ENCODE data around the gene MAPK8IP1.

Gene MAPK8IP1

GRCh38 chr11:45918331-45918941 is 33.0 kb downstream of the MAPK8IP1 start:
- Histone ChIP-seq H3K4me1 (ENCODE audit: control insufficient read depth, insufficient read depth, low read length) (peaks cover 26% of the 10 kb centered on the region), H3K9me3 (ENCODE audit: control insufficient read depth, insufficient read depth, low read length) (no peaks in the 10 kb centered on the region), H3K4me3 (ENCODE audit: low read depth, low read length) (peak overlapping the region; percentile 95), H3K9ac (ENCODE audit: low read depth, low read length) (peak overlapping the region; percentile 70), H3K36me3 (ENCODE audit: control insufficient read depth, insufficient read depth, low read length) (peaks cover 19% of the 10 kb centered on the region), H3K27me3 (ENCODE audit: control insufficient read depth, insufficient read depth, low read length) (peaks cover 13% of the 10 kb centered on the region)

DNA sequence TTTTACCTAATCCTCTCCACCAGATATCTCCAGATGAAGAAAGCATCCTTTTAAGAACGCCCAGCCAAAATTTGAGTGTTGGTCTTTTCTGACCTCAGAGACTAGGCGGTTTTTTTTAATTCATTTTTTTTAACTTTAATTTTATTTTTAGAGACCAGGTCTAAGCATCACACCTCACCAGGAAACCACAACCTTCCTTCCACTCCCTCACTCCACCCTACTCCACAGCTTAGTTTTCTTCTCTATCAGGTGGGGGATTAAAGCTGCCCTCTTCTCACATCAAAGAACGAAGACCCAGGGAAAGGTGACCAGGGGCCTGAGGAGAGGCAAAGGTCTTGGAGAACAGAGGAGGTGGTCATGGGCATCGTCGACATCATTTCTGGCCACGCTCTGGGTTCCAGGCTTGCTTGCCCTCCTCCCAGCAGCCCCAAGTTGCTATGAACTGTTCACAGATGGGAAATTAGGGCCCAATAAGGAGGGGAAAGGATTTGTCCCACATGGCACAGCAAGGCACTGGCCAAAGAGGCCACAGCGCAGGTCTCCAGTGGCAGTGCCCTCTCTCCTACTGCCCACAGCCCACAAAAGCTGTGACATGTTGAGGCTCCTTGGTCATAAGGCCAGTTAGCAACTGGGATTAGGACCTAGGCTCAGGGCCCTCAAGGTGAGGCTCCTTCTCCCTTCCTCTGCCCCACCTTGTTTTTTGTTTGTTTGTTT is 33.7 kb downstream of the MAPK8IP1 start:
- Histone ChIP-seq H3K27me3 (ENCODE audit: control insufficient read depth, insufficient read depth, low read length) (peaks cover 13% of the 10 kb centered on the region), H3K9me3 (ENCODE audit: control insufficient read depth, insufficient read depth, low read length) (no peaks in the 10 kb centered on the region), H3K9ac (ENCODE audit: low read depth, low read length) (no peak overlapping the region), H3K4me1 (ENCODE audit: control insufficient read depth, insufficient read depth, low read length) (peaks cover 26% of the 10 kb centered on the region), H3K36me3 (ENCODE audit: control insufficient read depth, insufficient read depth, low read length) (peaks cover 14% of the 10 kb centered on the region), H3K4me3 (ENCODE audit: low read depth, low read length) (peak overlapping the region; percentile 95)

DNA sequence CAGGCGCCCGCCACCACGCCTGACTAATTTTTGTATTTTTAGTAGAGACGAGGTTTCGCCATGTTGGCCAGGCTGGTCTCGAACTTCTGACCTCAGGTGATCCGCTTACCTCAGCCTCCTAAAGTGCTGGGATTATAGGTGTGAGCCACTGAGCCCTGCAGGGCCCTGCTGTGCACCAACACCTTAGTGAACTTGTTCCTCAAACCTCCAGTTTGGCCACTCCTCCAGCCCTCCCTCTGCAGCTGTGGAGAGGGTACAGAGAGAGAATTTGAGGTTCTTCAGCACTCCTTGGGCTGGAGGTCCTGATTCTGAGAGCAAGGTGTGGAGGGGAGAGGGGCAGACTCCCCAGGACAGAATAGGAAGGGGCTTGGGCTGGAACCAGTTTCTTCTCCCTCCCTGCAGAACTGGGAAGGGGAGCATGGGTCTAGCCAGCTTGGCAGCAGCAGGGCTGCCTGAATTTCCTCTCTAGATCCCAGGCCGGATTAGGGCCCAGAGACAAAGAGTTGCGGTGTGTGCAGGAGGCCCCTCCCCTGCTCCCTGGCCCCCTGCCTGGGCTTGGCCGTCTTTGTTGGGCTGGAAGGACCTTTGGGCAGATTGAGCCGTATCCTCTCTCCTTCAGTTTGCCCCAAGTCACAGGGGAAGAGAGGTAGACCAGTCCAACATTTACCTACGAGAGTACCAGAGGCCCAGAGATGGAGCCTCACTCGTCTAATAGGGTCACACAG is 34.5 kb downstream of the MAPK8IP1 start:
- H3K9ac ChIP-seq (ENCODE audit: low read depth, low read length): no peak overlapping the region
- peaks cover 14% of the 10 kb centered on the region for H3K36me3 ChIP-seq (ENCODE audit: control insufficient read depth, insufficient read depth, low read length)
- peaks cover 13% of the 10 kb centered on the region for H3K27me3 ChIP-seq (ENCODE audit: control insufficient read depth, insufficient read depth, low read length)
- H3K4me1 ChIP-seq (ENCODE audit: control insufficient read depth, insufficient read depth, low read length): peaks cover 26% of the 10 kb centered on the region
- H3K4me3 ChIP-seq (ENCODE audit: low read depth, low read length): no peak overlapping the region
- H3K9me3 ChIP-seq (ENCODE audit: control insufficient read depth, insufficient read depth, low read length): no peaks in the 10 kb centered on the region

DNA sequence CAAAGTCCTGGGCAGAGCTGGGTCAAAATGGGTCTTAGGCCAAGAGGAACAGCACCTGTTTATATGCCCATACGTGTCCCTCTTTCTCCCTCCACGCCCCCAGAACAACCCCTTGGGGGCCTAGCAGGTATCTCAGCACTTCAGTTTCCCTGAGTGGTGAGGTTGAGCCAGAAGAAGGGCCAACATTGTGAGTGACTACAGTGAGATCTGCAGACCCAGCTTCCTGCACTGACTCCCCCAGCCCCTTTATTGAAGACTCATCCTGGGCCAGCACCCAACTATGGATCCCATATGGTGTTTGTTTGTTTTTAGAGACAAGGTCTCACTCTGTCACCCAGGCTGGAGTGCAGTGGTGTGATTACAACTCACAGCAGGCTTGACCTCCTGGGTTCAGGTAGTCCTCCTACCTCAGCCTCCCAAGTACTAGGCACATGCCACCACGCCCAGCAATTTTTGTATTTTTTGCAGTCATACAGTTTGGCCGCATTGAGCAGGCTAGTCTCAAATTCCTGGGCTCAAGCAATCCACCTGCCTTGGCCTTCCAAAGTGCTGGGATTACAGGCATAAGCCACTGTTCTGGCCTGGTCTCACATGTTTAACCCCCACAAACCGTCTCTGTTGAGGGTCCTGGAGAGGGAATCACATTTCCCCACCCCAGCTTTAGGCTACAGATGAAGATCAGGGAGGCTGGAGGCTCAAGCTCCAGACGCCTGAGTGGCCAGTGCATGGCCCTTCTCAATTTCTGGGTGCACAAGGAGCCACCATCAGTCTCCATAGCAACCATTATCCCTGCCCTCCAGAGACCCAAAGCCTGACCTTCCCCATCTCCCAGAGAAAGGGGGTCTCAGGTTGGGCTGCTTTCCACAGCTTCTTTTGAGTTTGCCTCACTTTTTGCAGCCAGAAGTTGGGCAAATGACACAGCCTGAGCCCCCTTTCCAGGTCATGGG is 35.4 kb downstream of the MAPK8IP1 start:
- H3K27me3 ChIP-seq (ENCODE audit: control insufficient read depth, insufficient read depth, low read length): peaks cover 13% of the 10 kb centered on the region
- peak overlapping the region; percentile 56 for H3K4me3 ChIP-seq (ENCODE audit: low read depth, low read length)
- peaks cover 26% of the 10 kb centered on the region for H3K4me1 ChIP-seq (ENCODE audit: control insufficient read depth, insufficient read depth, low read length)
- peaks cover 12% of the 10 kb centered on the region for H3K36me3 ChIP-seq (ENCODE audit: control insufficient read depth, insufficient read depth, low read length)
- H3K9me3 ChIP-seq (ENCODE audit: control insufficient read depth, insufficient read depth, low read length): no peaks in the 10 kb centered on the region
- no peak overlapping the region for H3K9ac ChIP-seq (ENCODE audit: low read depth, low read length)

DNA sequence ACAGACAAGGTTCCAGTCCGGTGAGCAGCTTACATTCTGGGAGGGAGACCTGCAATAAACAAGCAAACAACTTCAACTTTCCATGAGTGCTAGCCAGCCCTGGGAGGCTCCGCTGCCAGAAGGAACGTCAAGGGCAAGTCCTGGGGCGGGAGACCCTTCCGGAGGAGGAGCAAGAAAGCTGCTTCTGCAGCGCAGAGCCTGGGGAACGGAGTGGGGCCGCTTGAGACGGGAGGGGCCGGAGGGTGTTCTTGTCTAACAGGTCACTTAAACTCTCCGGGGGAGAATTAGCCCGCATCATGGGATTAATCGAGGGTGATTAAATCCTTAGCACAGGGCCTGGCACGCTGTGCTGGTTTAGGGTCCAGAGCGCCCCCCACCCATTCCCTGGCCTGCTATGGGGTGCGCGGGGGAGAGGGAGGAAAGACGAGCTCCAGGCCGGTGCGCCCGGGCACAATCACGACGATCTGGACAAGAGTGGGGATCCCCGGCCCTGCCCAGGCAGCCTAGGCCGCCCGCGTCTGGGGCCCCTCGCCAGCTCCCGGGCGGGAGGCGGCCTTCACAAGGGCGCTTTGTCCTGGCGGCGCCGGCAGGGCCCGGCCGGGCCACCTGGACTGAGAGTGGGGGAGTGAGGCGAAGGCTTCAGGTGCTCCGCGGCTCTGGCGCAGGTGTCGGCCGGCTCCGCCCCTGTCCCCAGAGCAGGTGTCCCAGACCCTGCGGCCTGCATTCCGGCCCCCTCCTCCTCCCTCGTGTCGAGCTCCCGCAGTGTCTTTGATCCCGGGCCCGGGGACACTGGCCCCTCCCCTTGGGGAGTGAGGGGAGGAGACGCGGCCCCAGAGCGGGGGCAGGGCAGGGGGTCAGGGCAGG is 36.3 kb downstream of the MAPK8IP1 start:
- peak overlapping the region; percentile 56 for H3K4me3 ChIP-seq (ENCODE audit: low read depth, low read length)
- peaks cover 25% of the 10 kb centered on the region for H3K4me1 ChIP-seq (ENCODE audit: control insufficient read depth, insufficient read depth, low read length)
- H3K27me3 ChIP-seq (ENCODE audit: control insufficient read depth, insufficient read depth, low read length): peaks cover 13% of the 10 kb centered on the region
- H3K9ac ChIP-seq (ENCODE audit: low read depth, low read length): peak overlapping the region; percentile 47
- peaks cover 21% of the 10 kb centered on the region for H3K36me3 ChIP-seq (ENCODE audit: control insufficient read depth, insufficient read depth, low read length)
- H3K9me3 ChIP-seq (ENCODE audit: control insufficient read depth, insufficient read depth, low read length): no peaks in the 10 kb centered on the region

GRCh38 chr11:45922425-45923082 is 37.1 kb downstream of the MAPK8IP1 start, which contains the start of gene LARGE2:
LARGE2 (plus strand) TSS chr11:45922656; CDS start chr11:45922883, 227 bp downstream.
- H3K9me3 ChIP-seq (ENCODE audit: control insufficient read depth, insufficient read depth, low read length): no peaks in the 10 kb centered on the region
- H3K36me3 ChIP-seq (ENCODE audit: control insufficient read depth, insufficient read depth, low read length): peaks cover 26% of the 10 kb centered on the region
- H3K9ac ChIP-seq (ENCODE audit: low read depth, low read length): peak within 1 kb of the TSS; percentile 54
- peaks cover 22% of the 10 kb centered on the region for H3K4me1 ChIP-seq (ENCODE audit: control insufficient read depth, insufficient read depth, low read length)
- peaks cover 13% of the 10 kb centered on the region for H3K27me3 ChIP-seq (ENCODE audit: control insufficient read depth, insufficient read depth, low read length)
- peak within 1 kb of the TSS; percentile 79 for H3K4me3 ChIP-seq (ENCODE audit: low read depth, low read length)

DNA sequence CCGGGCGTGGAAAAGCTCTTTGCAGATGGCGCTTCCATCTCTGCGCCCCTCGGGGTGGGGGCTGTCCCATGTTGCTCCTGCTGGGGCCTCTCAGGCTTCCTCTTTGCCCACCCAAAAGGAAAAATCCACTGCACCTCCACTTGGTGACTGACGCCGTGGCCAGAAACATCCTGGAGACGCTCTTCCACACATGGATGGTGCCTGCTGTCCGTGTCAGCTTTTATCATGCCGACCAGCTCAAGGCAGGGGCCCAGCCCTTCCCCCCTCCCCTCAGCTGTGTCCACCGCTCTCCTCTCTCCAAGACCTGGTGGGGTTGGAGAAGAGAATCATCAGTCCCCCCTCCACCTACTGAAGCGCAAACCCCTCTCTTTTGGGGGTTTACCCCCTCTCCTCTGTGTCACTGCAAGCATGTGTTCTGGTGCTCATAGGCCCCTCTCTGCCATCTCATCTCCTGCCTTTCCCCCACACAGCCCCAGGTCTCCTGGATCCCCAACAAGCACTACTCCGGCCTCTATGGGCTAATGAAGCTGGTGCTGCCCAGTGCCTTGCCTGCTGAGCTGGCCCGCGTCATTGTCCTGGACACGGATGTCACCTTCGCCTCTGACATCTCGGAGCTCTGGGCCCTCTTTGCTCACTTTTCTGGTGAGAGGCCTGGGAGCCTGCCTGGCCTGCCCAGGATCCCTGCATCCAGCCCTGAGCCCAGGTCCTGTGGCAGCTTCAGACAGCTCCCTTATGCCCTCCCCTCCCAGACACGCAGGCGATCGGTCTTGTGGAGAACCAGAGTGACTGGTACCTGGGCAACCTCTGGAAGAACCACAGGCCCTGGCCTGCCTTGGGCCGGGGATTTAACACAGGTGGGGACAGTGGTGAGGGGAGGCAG is 38.8 kb downstream of the MAPK8IP1 start:
- peaks cover 38% of the 10 kb centered on the region for H3K36me3 ChIP-seq (ENCODE audit: control insufficient read depth, insufficient read depth, low read length)
- no peaks in the 10 kb centered on the region for H3K9me3 ChIP-seq (ENCODE audit: control insufficient read depth, insufficient read depth, low read length)
- no peak overlapping the region for H3K4me3 ChIP-seq (ENCODE audit: low read depth, low read length)
- peaks cover 13% of the 10 kb centered on the region for H3K27me3 ChIP-seq (ENCODE audit: control insufficient read depth, insufficient read depth, low read length)
- H3K9ac ChIP-seq (ENCODE audit: low read depth, low read length): no peak overlapping the region
- H3K4me1 ChIP-seq (ENCODE audit: control insufficient read depth, insufficient read depth, low read length): peaks cover 19% of the 10 kb centered on the region

GRCh38 chr11:45924927-45925326 is 39.5 kb downstream of the MAPK8IP1 start:
- H3K9ac ChIP-seq (ENCODE audit: low read depth, low read length): no peak overlapping the region
- H3K36me3 ChIP-seq (ENCODE audit: control insufficient read depth, insufficient read depth, low read length): peaks cover 38% of the 10 kb centered on the region
- H3K9me3 ChIP-seq (ENCODE audit: control insufficient read depth, insufficient read depth, low read length): no peaks in the 10 kb centered on the region
- H3K4me3 ChIP-seq (ENCODE audit: low read depth, low read length): no peak overlapping the region
- peaks cover 16% of the 10 kb centered on the region for H3K4me1 ChIP-seq (ENCODE audit: control insufficient read depth, insufficient read depth, low read length)
- H3K27me3 ChIP-seq (ENCODE audit: control insufficient read depth, insufficient read depth, low read length): peaks cover 13% of the 10 kb centered on the region

DNA sequence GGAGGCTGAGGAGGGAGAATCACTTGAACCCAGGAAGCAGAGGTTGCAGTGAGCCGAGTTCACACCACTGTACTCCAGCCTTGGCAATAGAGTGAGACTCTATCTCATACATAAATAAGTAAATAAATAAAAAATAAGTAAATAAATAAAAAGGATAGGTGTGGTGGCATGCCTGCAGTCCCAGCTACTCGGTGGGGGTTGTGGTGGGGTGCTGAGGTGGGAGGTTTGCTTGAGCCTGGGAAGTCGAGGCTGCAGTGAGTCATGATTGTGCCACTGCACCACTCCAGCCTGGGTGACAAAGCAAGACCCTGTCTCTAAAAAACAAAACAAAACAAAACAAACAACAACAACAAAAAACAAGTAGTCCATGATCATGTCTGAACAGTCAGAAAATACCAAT is 40.1 kb downstream of the MAPK8IP1 start:
- H3K36me3 ChIP-seq (ENCODE audit: control insufficient read depth, insufficient read depth, low read length): peaks cover 38% of the 10 kb centered on the region

More for the DNA sequence above, 40.1 kb downstream of the MAPK8IP1 start:
- H3K4me1 ChIP-seq (ENCODE audit: control insufficient read depth, insufficient read depth, low read length): peaks cover 9% of the 10 kb centered on the region
- H3K27me3 ChIP-seq (ENCODE audit: control insufficient read depth, insufficient read depth, low read length): peaks cover 8% of the 10 kb centered on the region
- no peak overlapping the region for H3K4me3 ChIP-seq (ENCODE audit: low read depth, low read length)
- no peak overlapping the region for H3K9ac ChIP-seq (ENCODE audit: low read depth, low read length)
- H3K9me3 ChIP-seq (ENCODE audit: control insufficient read depth, insufficient read depth, low read length): no peaks in the 10 kb centered on the region

Measured in iPS-15b (cell line).